CD4-positive, CD25-positive, alpha-beta regulatory T cell (primary cell): ENCODE data around the gene SH3GLB1. TPM values are rescaled to one million over a fixed set of nuclear protein-coding genes. Genes with fewer than 3 reads are reported as not detected.

ENCODE experiments used
- ATAC-seq, 2 donors: fragments of 150-1000 bp; cut with Tn5 transposase; one replicate each; pipeline ENCODE4 v1.10.0; 2021; ENCODE audit warnings: low read depth in 2 of 2, moderate number of reproducible peaks in 2 of 2, moderate library complexity in 1 of 2
- DNase-seq, 3 donors: peaks; one replicate each; pipeline versions ENCODE4 v3.0.0 to v3.0.0-alpha.2; 2012 to 2022; ENCODE audit warnings: mixed read lengths in 1 of 3
- H3K27ac ChIP-seq: one replicate; pipeline ENCODE4 v1.7.0; 2013; ENCODE audit warnings: mild to moderate bottlenecking, low read length; ENCODE audit not compliant: insufficient read depth, poor library complexity, severe bottlenecking
- H3K27me3 ChIP-seq: one replicate; pipeline ENCODE4 v1.7.0; 2013; ENCODE audit warnings: low read length; ENCODE audit not compliant: control insufficient read depth, insufficient read depth
- H3K36me3 ChIP-seq: one replicate; pipeline ENCODE4 v1.7.0; 2013; ENCODE audit warnings: mild to moderate bottlenecking, low read length, moderate library complexity; ENCODE audit not compliant: control insufficient read depth, insufficient read depth
- H3K4me1 ChIP-seq: 2 replicates; pipeline ENCODE4 v1.7.0; 2013; ENCODE audit warnings: mild to moderate bottlenecking, low read length; ENCODE audit not compliant: insufficient read depth, control insufficient read depth, poor library complexity, severe bottlenecking
- H3K4me3 ChIP-seq: one replicate; pipeline ENCODE4 v1.7.0; 2013; ENCODE audit warnings: low read depth, mild to moderate bottlenecking, low read length, moderate library complexity
- H3K9me3 ChIP-seq, 2 experiments: 1 replicate in 1 of 2; 2 replicates in 1 of 2; pipeline ENCODE4 v1.7.0; 2013; ENCODE audit warnings: low read length in 2 of 2, mild to moderate bottlenecking in 1 of 2, moderate library complexity in 1 of 2; ENCODE audit not compliant: control insufficient read depth in 2 of 2
- H3K27ac Mint-ChIP-seq, 3 donors: one replicate each; pipeline ENCODE4 v1.8.0; 2020 to 2022; ENCODE audit warnings: mild to moderate bottlenecking in 3 of 3, mixed read lengths in 3 of 3, moderate library complexity in 2 of 3
- H3K27me3 Mint-ChIP-seq: one replicate; pipeline ENCODE4 v1.8.0; 2022; ENCODE audit warnings: mild to moderate bottlenecking, mixed read lengths
- H3K36me3 Mint-ChIP-seq: one replicate; pipeline ENCODE4 v1.8.0; 2020; ENCODE audit warnings: mixed read lengths
- H3K4me1 Mint-ChIP-seq, 4 donors: one replicate each; pipeline ENCODE4 v1.8.0; 2020 to 2022; ENCODE audit warnings: mixed read lengths in 4 of 4, mild to moderate bottlenecking in 1 of 4
- H3K4me3 Mint-ChIP-seq, 4 donors: one replicate each; pipeline ENCODE4 v1.8.0; 2020 to 2022; ENCODE audit warnings: mild to moderate bottlenecking in 4 of 4, mixed read lengths in 4 of 4, moderate library complexity in 3 of 4
- H3K9me3 Mint-ChIP-seq, 7 donors: one replicate each; pipeline ENCODE4 v1.8.0; 2020 to 2022; ENCODE audit warnings: mixed read lengths in 7 of 7, mild to moderate bottlenecking in 3 of 7, moderate library complexity in 2 of 7
- polyA plus RNA-seq, 4 donors: library from polyadenylated mRNA; unstranded; fragments of 300-500 nt; fragmentation: Illumina TruSeq; gene quantifications; one replicate each; pipeline ENCODE4 v1.2.3, GENCODE V29; 2021
- total RNA-seq: library from RNA; stranded (reverse); gene quantifications from one replicate; pipeline ENCODE4 v1.2.3, GENCODE V29; 2022

Gene SH3GLB1
- total and polyA plus RNA-seq, 5 donors from 2014 or later: 45.2 to 76.9 (median 61.8) TPM

GRCh38 chr1:86753700-86754099 lies 49.3 kb downstream of the SH3GLB1 start:
- H3K27me3 ChIP-seq: no peaks in the 10 kb centered on the region
- H3K27me3 Mint-ChIP-seq: peaks cover 6% of the 10 kb centered on the region
- H3K27ac Mint-ChIP-seq: no peak overlapping the region
- H3K36me3 ChIP-seq: no peaks in the 10 kb centered on the region
- no peaks in the 10 kb centered on the region for H3K9me3 ChIP-seq
- H3K4me1 Mint-ChIP-seq: no peaks in the 10 kb centered on the region
- H3K4me3 Mint-ChIP-seq: no peak overlapping the region
- H3K4me3 ChIP-seq: no peak overlapping the region
- no peaks in the 10 kb centered on the region for H3K36me3 Mint-ChIP-seq
- peaks cover 0 to 3% (median 0%) of the 10 kb centered on the region in 7 donors for H3K9me3 Mint-ChIP-seq
- ATAC-seq (peak in 1 of 2 donors; percentile 53), DNase-seq (peak in 1 of 3 donors; percentile 49)
- H3K27ac ChIP-seq: no peak overlapping the region
- H3K4me1 ChIP-seq: no peaks in the 10 kb centered on the region

- H3K27me3 Mint-ChIP-seq: peaks cover 6% of the 10 kb centered on the region
These were observed 50.0 kb downstream of the SH3GLB1 start for GRCh38 chr1:86754265-86754974.

GRCh38 chr1:86756062-86756406 lies 51.7 kb downstream of the SH3GLB1 start:
- Histone ChIP-seq H3K27me3 (no peaks in the 10 kb centered on the region), H3K4me1 (no peaks in the 10 kb centered on the region), H3K27ac (no peak overlapping the region), H3K9me3 (no peaks in the 10 kb centered on the region), H3K36me3 (no peaks in the 10 kb centered on the region), H3K4me3 (no peak overlapping the region)
- Mint-ChIP-seq H3K36me3 (no peaks in the 10 kb centered on the region), H3K4me3 (no peak overlapping the region), H3K4me1 (no peaks in the 10 kb centered on the region), H3K27me3 (peaks cover 6% of the 10 kb centered on the region), H3K27ac (no peak overlapping the region), H3K9me3 (peaks cover 0 to 4% (median 0%) of the 10 kb centered on the region in 7 donors)
- no peak for DNase-seq
- no peak for ATAC-seq

More at GRCh38 chr1:86754265-86754974, 50.0 kb downstream of the SH3GLB1 start:
- H3K4me1 Mint-ChIP-seq: no peaks in the 10 kb centered on the region
- Histone ChIP-seq H3K27me3 (no peaks in the 10 kb centered on the region), H3K9me3 (no peaks in the 10 kb centered on the region), H3K4me1 (no peaks in the 10 kb centered on the region), H3K4me3 (no peak overlapping the region), H3K36me3 (no peaks in the 10 kb centered on the region), H3K27ac (no peak overlapping the region)
- no peak for DNase-seq
- peaks cover 0 to 3% (median 0%) of the 10 kb centered on the region in 7 donors for H3K9me3 Mint-ChIP-seq
- no peak overlapping the region for H3K4me3 Mint-ChIP-seq
- H3K36me3 Mint-ChIP-seq: no peaks in the 10 kb centered on the region
- peak overlapping the region in 1 of 3 donors; percentile 22 for H3K27ac Mint-ChIP-seq
- ATAC-seq: no peak

GRCh38 chr1:86757272-86757984 lies 53.1 kb downstream of the SH3GLB1 start:
- no peaks in the 10 kb centered on the region for H3K4me1 Mint-ChIP-seq
- H3K36me3 Mint-ChIP-seq: no peaks in the 10 kb centered on the region
- H3K9me3 Mint-ChIP-seq: peaks cover 0 to 9% (median 0%) of the 10 kb centered on the region in 7 donors
- no peak overlapping the region for H3K4me3 Mint-ChIP-seq
- DNase-seq: no peak
- Histone ChIP-seq H3K27ac (no peak overlapping the region), H3K27me3 (no peaks in the 10 kb centered on the region), H3K36me3 (no peaks in the 10 kb centered on the region), H3K4me1 (no peaks in the 10 kb centered on the region), H3K9me3 (no peaks in the 10 kb centered on the region), H3K4me3 (no peak overlapping the region)
- no peak for ATAC-seq
- H3K27ac Mint-ChIP-seq: peak overlapping the region in 1 of 3 donors; percentile 10
- peaks cover 13% of the 10 kb centered on the region for H3K27me3 Mint-ChIP-seq

- DNase-seq: no peak
- no peak overlapping the region for H3K4me3 Mint-ChIP-seq
- no peak overlapping the region for H3K4me3 ChIP-seq
- no peak overlapping the region for H3K27ac ChIP-seq
- H3K27me3 Mint-ChIP-seq: peaks cover 13% of the 10 kb centered on the region
- no peak for ATAC-seq
- H3K27ac Mint-ChIP-seq: no peak overlapping the region
- peaks cover 0 to 9% (median 0%) of the 10 kb centered on the region in 7 donors for H3K9me3 Mint-ChIP-seq
- H3K4me1 ChIP-seq: no peaks in the 10 kb centered on the region
- no peaks in the 10 kb centered on the region for H3K9me3 ChIP-seq
- no peaks in the 10 kb centered on the region for H3K4me1 Mint-ChIP-seq
- no peaks in the 10 kb centered on the region for H3K36me3 ChIP-seq
- no peaks in the 10 kb centered on the region for H3K36me3 Mint-ChIP-seq
- H3K27me3 ChIP-seq: no peaks in the 10 kb centered on the region
These were observed 54.2 kb downstream of the SH3GLB1 start for GRCh38 chr1:86758570-86758969.

GRCh38 chr1:86760199-86760598 lies 55.8 kb downstream of the SH3GLB1 start:
- ATAC-seq: no peak
- no peaks in the 10 kb centered on the region for H3K36me3 Mint-ChIP-seq
- H3K27ac ChIP-seq: no peak overlapping the region

GRCh38 chr1:86762336-86762735 lies 58.0 kb downstream of the SH3GLB1 start:
- Histone ChIP-seq H3K4me1 (no peaks in the 10 kb centered on the region), H3K27ac (no peak overlapping the region), H3K4me3 (no peak overlapping the region), H3K27me3 (peaks cover 5% of the 10 kb centered on the region), H3K9me3 (no peaks in the 10 kb centered on the region), H3K36me3 (no peaks in the 10 kb centered on the region)
- peaks cover 13% of the 10 kb centered on the region for H3K27me3 Mint-ChIP-seq
- H3K9me3 Mint-ChIP-seq: peaks cover 0 to 12% (median under 1%) of the 10 kb centered on the region in 7 donors
- ATAC-seq (no peak), DNase-seq (no peak)
- no peak overlapping the region for H3K4me3 Mint-ChIP-seq
- no peaks in the 10 kb centered on the region for H3K4me1 Mint-ChIP-seq
- no peak overlapping the region for H3K27ac Mint-ChIP-seq
- no peaks in the 10 kb centered on the region for H3K36me3 Mint-ChIP-seq

More at GRCh38 chr1:86760199-86760598, 55.8 kb downstream of the SH3GLB1 start:
- Mint-ChIP-seq H3K27me3 (peaks cover 13% of the 10 kb centered on the region), H3K4me3 (no peak overlapping the region), H3K9me3 (peaks cover 0 to 7% (median 0%) of the 10 kb centered on the region in 7 donors), H3K4me1 (no peaks in the 10 kb centered on the region), H3K27ac (no peak overlapping the region)
- no peaks in the 10 kb centered on the region for H3K36me3 ChIP-seq
- no peak overlapping the region for H3K4me3 ChIP-seq
- H3K4me1 ChIP-seq: no peaks in the 10 kb centered on the region
- peaks cover 5% of the 10 kb centered on the region for H3K27me3 ChIP-seq
- no peaks in the 10 kb centered on the region for H3K9me3 ChIP-seq
- DNase-seq: no peak
